ENCODE results near the gene FAM193A. TPM values are rescaled to one million over a fixed set of nuclear protein-coding genes. Genes with fewer than 3 reads are reported as not detected.

FAM193A gene
- total and polyA plus RNA-seq, 3 experiments from 2014 or later = 4.9 to 26.9 (median 25.8) TPM

DNA sequence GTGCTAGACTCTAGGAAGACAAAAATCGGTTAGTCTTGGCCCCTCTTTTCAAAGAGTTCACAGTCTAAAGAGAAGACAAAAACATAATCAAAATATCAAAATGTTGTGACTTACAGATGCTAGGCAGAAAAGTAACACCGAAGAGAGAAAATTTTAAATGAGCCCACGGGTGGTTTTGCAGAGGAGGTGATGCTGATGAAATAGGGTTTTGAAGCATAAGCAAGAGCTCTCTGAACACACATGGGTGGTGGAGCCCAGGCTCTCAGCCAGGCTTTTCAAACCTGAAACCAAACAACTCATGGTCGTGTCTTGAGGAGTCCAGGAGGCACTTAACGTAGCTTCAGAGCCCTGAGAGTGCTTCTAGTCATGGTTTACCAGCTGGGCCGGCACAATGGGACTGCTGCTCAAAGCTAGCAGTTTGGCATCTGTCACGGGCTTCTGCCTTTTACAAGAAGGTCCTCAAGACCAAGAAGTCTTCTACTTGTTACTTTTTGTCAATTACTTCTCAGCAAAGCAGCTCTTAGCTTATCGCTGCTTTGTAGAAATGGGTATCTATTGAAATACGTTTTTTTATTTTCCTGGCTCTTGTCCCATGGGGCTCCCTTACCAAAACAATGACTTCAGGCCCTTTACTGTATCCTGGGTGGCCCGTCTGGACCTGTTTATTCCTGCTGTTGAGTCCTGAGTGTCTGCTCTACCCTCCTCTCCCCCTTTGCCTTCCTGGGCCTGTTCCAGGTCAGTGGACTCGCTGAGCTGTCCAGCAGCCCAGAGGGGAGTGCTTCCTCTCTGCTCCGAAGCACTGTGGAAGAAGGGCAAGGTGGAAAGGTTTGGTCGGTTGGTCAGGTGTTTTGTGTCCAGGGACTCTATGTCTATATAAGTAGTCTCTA, 150.2 kb downstream of the FAM193A start:
- no peak overlapping the region for H3K4me3 Mint-ChIP-seq
- Histone ChIP-seq H3K4me3 (ENCODE audit: low read length) (no peak overlapping the region), H3K36me3 (ENCODE audit: insufficient read depth, low read length) (peaks cover 43% of the 10 kb centered on the region), H3K9me3 (ENCODE audit: low read length) (no peaks in the 10 kb centered on the region), H3K27ac (ENCODE audit: low read depth, low read length) (no peak overlapping the region), H3K4me1 (ENCODE audit: insufficient read depth, low read length) (no peaks in the 10 kb centered on the region), H3K27me3 (ENCODE audit: insufficient read depth, low read length, poor library complexity, severe bottlenecking) (no peaks in the 10 kb centered on the region)
- peaks cover 3 to 94% (median 30%) of the 10 kb centered on the region in 3 donors for H3K36me3 Mint-ChIP-seq
- H3K4me1 Mint-ChIP-seq = peaks cover 3 to 11% (median 10%) of the 10 kb centered on the region in 3 donors
- peaks cover 0 to 1% of the 10 kb centered on the region in 2 donors for H3K27me3 Mint-ChIP-seq
- ChIA-PET POLR2A (interaction anchor here (0.6 kb wide), 1 partner anchor 17 kb away, joined by 4 read pairs; no protein-coding TSS in a partner anchor), CTCF (no interaction called here)
- peak overlapping the region in 1 of 8 donors; percentile 1 for H3K27ac Mint-ChIP-seq
- no peaks in the 10 kb centered on the region for H3K9me3 Mint-ChIP-seq
- no peak for DNase-seq

DNA sequence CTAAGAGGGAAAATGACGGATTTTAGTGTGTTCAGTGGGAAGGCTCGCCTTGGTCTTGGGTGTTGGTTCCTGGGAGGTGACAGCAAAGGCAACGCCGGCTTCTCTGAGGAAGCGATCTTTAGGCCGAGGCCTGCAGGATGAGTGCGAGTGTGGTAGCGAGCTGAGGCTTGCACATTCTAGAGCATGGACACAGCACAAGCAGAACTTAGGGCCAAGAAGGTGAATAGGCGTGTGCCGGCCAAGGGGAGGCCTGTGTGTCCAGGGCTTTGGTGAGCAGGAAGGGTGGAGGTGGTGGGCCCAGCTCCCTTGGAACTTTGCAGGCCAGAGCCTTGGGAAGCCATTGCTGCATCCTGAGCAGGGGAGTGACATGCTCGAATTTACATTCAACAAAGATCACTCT, 151.8 kb downstream of the FAM193A start:
- Histone ChIP-seq H3K27me3 (ENCODE audit: insufficient read depth, low read length, poor library complexity, severe bottlenecking) (no peaks in the 10 kb centered on the region), H3K9me3 (ENCODE audit: low read length) (no peaks in the 10 kb centered on the region), H3K4me3 (ENCODE audit: low read length) (no peak overlapping the region), H3K27ac (ENCODE audit: low read depth, low read length) (no peak overlapping the region), H3K4me1 (ENCODE audit: insufficient read depth, low read length) (no peaks in the 10 kb centered on the region), H3K36me3 (ENCODE audit: insufficient read depth, low read length) (peaks cover 52% of the 10 kb centered on the region)
- no peak for DNase-seq
- POLR2A ChIA-PET = no interaction called here
- Mint-ChIP-seq H3K27ac (peak overlapping the region in 5 of 8 donors; percentile 7 to 80 (median 42)), H3K27me3 (peaks cover 0 to 1% of the 10 kb centered on the region in 2 donors), H3K4me1 (peaks cover 3 to 9% (median 9%) of the 10 kb centered on the region in 3 donors), H3K36me3 (peaks cover 3 to 96% (median 32%) of the 10 kb centered on the region in 3 donors), H3K4me3 (no peak overlapping the region), H3K9me3 (no peaks in the 10 kb centered on the region)
- CTCF ChIA-PET = no interaction called here

DNA sequence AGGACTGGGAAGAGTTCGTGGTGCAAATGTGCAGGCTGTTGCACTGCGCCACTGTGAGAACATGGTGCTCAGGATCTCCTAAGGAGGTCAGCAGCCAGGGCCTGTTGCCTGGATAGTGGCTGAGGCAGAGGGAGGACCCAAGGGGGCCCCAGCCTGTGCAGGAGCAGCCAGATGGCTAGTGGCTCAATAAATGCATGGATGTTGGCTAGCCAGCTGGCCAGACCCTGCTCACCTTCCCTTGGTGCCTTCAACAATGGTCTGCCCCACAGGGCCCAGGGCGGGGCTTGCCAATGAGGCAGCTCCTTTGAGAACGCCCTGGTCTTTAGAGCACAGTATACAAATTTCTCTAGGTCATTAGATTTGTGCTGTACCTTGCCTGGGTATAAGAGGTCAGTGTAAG, 152.2 kb downstream of the FAM193A start:
- no peaks in the 10 kb centered on the region for H3K27me3 ChIP-seq (ENCODE audit: insufficient read depth, low read length, poor library complexity, severe bottlenecking)
- ChIA-PET POLR2A (no interaction called here), CTCF (no interaction called here)
- H3K9me3 ChIP-seq (ENCODE audit: low read length) = no peaks in the 10 kb centered on the region
- no peak overlapping the region for H3K4me3 ChIP-seq (ENCODE audit: low read length)
- Mint-ChIP-seq H3K9me3 (no peaks in the 10 kb centered on the region), H3K4me3 (no peak overlapping the region), H3K36me3 (peaks cover 3 to 96% (median 32%) of the 10 kb centered on the region in 3 donors), H3K27me3 (peaks cover 0 to 1% of the 10 kb centered on the region in 2 donors), H3K4me1 (peaks cover 3 to 9% (median 9%) of the 10 kb centered on the region in 3 donors), H3K27ac (peak overlapping the region in 4 of 8 donors; percentile 22 to 66 (median 34))
- no peak for DNase-seq
- H3K36me3 ChIP-seq (ENCODE audit: insufficient read depth, low read length) = peaks cover 56% of the 10 kb centered on the region
- no peak overlapping the region for H3K27ac ChIP-seq (ENCODE audit: low read depth, low read length)
- no peaks in the 10 kb centered on the region for H3K4me1 ChIP-seq (ENCODE audit: insufficient read depth, low read length)

DNA sequence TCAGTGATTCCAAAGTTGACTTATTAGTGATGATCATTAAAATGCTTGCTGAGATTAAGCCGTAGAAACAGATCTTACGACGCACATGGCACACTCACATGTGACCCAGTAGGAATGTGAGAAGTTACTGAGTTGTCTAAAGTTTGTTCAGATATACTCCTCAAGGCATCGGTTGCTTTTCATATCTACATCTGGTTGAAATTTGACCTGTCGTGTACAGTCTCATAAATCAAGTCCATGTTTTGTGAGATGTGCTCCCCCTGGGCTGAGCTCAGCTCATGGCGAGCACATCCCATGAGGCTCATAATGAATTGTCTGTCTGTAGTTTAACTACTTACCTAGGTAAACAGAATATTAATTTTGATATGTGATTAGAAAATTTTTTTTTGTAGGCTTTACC, 152.7 kb downstream of the FAM193A start:
- CTCF ChIA-PET = no interaction called here

DNA sequence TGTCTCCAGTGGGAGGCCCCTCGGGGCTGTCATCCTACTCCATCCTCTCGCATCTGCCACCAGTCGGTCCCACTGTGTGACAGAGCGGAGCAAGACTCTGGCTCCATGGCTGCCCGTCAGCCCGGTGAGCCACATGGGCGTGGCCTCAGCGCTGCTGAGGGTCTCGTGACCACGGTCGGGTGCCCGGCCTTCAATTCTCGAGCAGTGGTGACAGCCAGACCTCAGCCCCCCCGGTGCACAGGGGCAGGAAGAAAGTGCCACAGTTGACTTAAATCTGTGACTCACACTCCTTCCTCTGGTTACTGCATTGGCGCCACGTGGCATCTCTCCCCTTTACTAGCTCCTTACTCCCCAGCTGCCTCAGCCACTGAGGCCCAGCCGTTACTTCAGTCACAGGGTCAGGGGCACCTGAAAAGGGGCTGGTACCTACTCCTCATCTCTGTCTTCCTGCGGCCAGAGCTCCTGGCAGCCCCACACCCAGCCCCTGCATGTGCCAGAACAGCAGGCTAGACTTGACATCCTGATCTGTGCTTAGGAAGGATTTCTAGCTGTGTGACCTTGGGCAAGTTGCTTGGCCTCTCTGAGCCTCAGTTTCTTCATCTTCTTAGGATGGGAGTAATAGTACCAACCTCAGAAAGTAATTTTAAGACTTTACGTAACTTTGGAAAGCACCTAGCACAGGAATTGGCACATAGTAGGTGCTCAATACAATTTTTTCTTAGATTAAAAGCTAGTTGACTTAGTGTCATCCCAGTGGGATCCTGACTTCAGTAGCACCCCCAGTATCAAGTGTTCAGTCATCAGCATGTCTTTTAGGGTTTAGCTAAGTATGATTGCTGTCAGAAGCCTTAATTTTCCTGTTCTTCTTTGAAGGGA, 153.6 kb downstream of the FAM193A start:
- Histone ChIP-seq H3K4me1 (ENCODE audit: insufficient read depth, low read length) (no peaks in the 10 kb centered on the region), H3K27ac (ENCODE audit: low read depth, low read length) (no peak overlapping the region), H3K9me3 (ENCODE audit: low read length) (no peaks in the 10 kb centered on the region), H3K4me3 (ENCODE audit: low read length) (no peak overlapping the region), H3K27me3 (ENCODE audit: insufficient read depth, low read length, poor library complexity, severe bottlenecking) (no peaks in the 10 kb centered on the region), H3K36me3 (ENCODE audit: insufficient read depth, low read length) (peaks cover 57% of the 10 kb centered on the region)
- no peaks in the 10 kb centered on the region for H3K27me3 Mint-ChIP-seq
- ChIA-PET POLR2A (no interaction called here), CTCF (interaction anchor here (1.1 kb wide), 1 partner anchor 9 kb away, joined by 4 read pairs; no protein-coding TSS in a partner anchor)
- H3K4me3 Mint-ChIP-seq = no peak overlapping the region
- H3K36me3 Mint-ChIP-seq = peaks cover 0 to 96% (median 33%) of the 10 kb centered on the region in 3 donors
- no peaks in the 10 kb centered on the region for H3K9me3 Mint-ChIP-seq
- peak in 2 of 5 donors; percentile 15 to 20 for DNase-seq
- peak overlapping the region; percentile 13 to 93 (median 64) for H3K27ac Mint-ChIP-seq
- H3K4me1 Mint-ChIP-seq = peaks cover 3 to 9% (median 9%) of the 10 kb centered on the region in 3 donors

More for the DNA sequence above, 152.7 kb downstream of the FAM193A start:
- Histone ChIP-seq H3K36me3 (ENCODE audit: insufficient read depth, low read length) (peaks cover 60% of the 10 kb centered on the region), H3K4me1 (ENCODE audit: insufficient read depth, low read length) (no peaks in the 10 kb centered on the region), H3K4me3 (ENCODE audit: low read length) (no peak overlapping the region), H3K27me3 (ENCODE audit: insufficient read depth, low read length, poor library complexity, severe bottlenecking) (no peaks in the 10 kb centered on the region), H3K9me3 (ENCODE audit: low read length) (no peaks in the 10 kb centered on the region), H3K27ac (ENCODE audit: low read depth, low read length) (no peak overlapping the region)
- POLR2A ChIA-PET = no interaction called here
- Mint-ChIP-seq H3K27me3 (peaks cover 0 to 1% of the 10 kb centered on the region in 2 donors), H3K4me1 (peaks cover 3 to 9% (median 9%) of the 10 kb centered on the region in 3 donors), H3K9me3 (no peaks in the 10 kb centered on the region), H3K4me3 (no peak overlapping the region), H3K36me3 (peaks cover 3 to 96% (median 31%) of the 10 kb centered on the region in 3 donors), H3K27ac (peak overlapping the region in 3 of 8 donors; percentile 22 to 73 (median 66))
- no peak for DNase-seq

DNA sequence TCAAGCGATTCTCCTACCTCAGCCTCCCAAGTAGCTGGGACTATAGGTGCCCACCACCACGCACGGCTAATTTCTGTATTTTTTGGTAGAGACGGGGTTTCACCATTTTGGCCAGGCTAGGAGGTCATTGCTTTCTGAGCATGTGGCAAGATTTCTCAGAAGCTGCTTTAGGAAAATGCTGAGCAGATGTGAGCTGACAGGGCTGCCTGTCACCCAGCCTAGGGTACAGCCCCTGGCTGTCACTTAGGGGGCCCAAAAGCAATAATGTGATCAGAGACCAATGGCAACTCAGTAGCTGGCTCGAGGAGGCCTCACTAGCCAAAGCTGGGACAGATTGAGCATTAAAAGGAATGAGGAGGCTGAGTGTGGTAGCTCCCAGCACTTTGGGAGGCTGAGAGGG, 154.9 kb downstream of the FAM193A start:
- Mint-ChIP-seq H3K4me3 (no peak overlapping the region), H3K27me3 (no peaks in the 10 kb centered on the region), H3K36me3 (peaks cover 0 to 94% (median 27%) of the 10 kb centered on the region in 3 donors), H3K4me1 (peaks cover 3 to 9% (median 8%) of the 10 kb centered on the region in 3 donors), H3K27ac (peak overlapping the region in 4 of 8 donors; percentile 22 to 92 (median 56)), H3K9me3 (no peaks in the 10 kb centered on the region)
- Histone ChIP-seq H3K36me3 (ENCODE audit: insufficient read depth, low read length) (peaks cover 52% of the 10 kb centered on the region), H3K27me3 (ENCODE audit: insufficient read depth, low read length, poor library complexity, severe bottlenecking) (no peaks in the 10 kb centered on the region), H3K4me3 (ENCODE audit: low read length) (no peak overlapping the region), H3K27ac (ENCODE audit: low read depth, low read length) (no peak overlapping the region), H3K9me3 (ENCODE audit: low read length) (no peaks in the 10 kb centered on the region), H3K4me1 (ENCODE audit: insufficient read depth, low read length) (no peaks in the 10 kb centered on the region)
- POLR2A ChIA-PET = no interaction called here
- DNase-seq = no peak
- CTCF ChIA-PET = no interaction called here

DNA sequence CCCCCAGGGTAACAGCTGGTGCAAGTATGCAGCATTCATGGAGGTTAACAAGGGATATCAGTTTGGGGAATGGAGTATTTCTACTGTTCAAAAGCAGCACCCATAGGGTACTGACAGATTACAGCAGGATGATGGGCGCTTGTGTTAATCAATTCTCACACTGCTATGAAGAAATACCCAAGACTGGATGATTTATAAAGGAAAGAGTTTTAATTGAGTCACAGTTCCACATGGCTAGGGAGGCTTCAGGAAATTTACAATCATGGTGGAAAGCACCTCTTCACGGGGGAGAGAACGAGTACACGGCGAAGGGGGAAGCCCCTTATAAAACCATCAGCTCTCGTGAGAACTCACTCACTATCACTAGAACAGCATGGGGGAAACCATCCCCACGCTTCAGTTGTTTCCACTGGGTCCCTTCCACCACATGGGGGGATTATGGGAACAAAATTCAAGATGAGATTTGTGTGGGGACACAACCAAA, 155.5 kb downstream of the FAM193A start:
- H3K36me3 ChIP-seq (ENCODE audit: insufficient read depth, low read length) = peaks cover 52% of the 10 kb centered on the region
- DNase-seq = no peak
- POLR2A ChIA-PET = no interaction called here
- Mint-ChIP-seq H3K4me1 (peaks cover 3 to 9% (median 8%) of the 10 kb centered on the region in 3 donors), H3K36me3 (peaks cover 0 to 96% (median 29%) of the 10 kb centered on the region in 3 donors), H3K27me3 (no peaks in the 10 kb centered on the region), H3K27ac (peak overlapping the region in 7 of 8 donors; percentile 3 to 94 (median 44)), H3K4me3 (no peak overlapping the region), H3K9me3 (no peaks in the 10 kb centered on the region)
- no peaks in the 10 kb centered on the region for H3K27me3 ChIP-seq (ENCODE audit: insufficient read depth, low read length, poor library complexity, severe bottlenecking)
- H3K4me1 ChIP-seq (ENCODE audit: insufficient read depth, low read length) = no peaks in the 10 kb centered on the region
- no peak overlapping the region for H3K27ac ChIP-seq (ENCODE audit: low read depth, low read length)
- no peak overlapping the region for H3K4me3 ChIP-seq (ENCODE audit: low read length)
- CTCF ChIA-PET = no interaction called here
- no peaks in the 10 kb centered on the region for H3K9me3 ChIP-seq (ENCODE audit: low read length)
